DOHH2 (cell line): ENCODE data around the gene PDGFD.

ENCODE experiments used
- H3F3A ChIP-seq: fragments of 200-600 bp; sonication (generic), shearing (Covaris generic); 2 replicates; pipeline ENCODE4 v1.6.0; 2016; ENCODE audit warnings: antibody characterized with exemption, mild to moderate bottlenecking; ENCODE audit not compliant: control insufficient read depth, insufficient read depth
- H3K27ac ChIP-seq: fragments of 200-600 bp; sonication (generic); 2 replicates; pipeline ENCODE4 v1.5.1; 2014; ENCODE audit warnings: low read depth, mild to moderate bottlenecking, low read length, moderate library complexity
- H3K27me3 ChIP-seq: fragments of 200-600 bp; sonication (generic); 2 replicates; pipeline ENCODE4 v1.6.1; 2014; ENCODE audit warnings: mild to moderate bottlenecking, low read length, mixed read lengths; ENCODE audit not compliant: control insufficient read depth
- H3K36me3 ChIP-seq: fragments of 200-600 bp; sonication (generic); 2 replicates; pipeline ENCODE4 v1.6.1; 2014; ENCODE audit warnings: mild to moderate bottlenecking, low read length, moderate library complexity, mixed read lengths; ENCODE audit not compliant: control insufficient read depth
- H3K4me1 ChIP-seq: fragments of 200-600 bp; sonication (generic); 2 replicates; pipeline ENCODE4 v1.6.1; 2014; ENCODE audit warnings: mild to moderate bottlenecking, low read length, mixed read lengths; ENCODE audit not compliant: control insufficient read depth
- H3K4me2 ChIP-seq: fragments of 200-600 bp; sonication (generic); 2 replicates; pipeline ENCODE4 v1.6.0; 2014; ENCODE audit warnings: mild to moderate bottlenecking, low read length, moderate library complexity
- H3K4me3 ChIP-seq: fragments of 200-600 bp; sonication (generic); 2 replicates; pipeline ENCODE4 v1.5.1; 2014; ENCODE audit warnings: mild to moderate bottlenecking, low read length, mixed read lengths
- H3K79me2 ChIP-seq: fragments of 200-600 bp; sonication (generic); 2 replicates; pipeline ENCODE4 v1.6.1; 2014; ENCODE audit warnings: mild to moderate bottlenecking, low read length, mixed read lengths; ENCODE audit not compliant: control insufficient read depth
- H3K9me2 ChIP-seq: fragments of 200-600 bp; sonication (generic); replicated peaks from 2 replicates; pipeline ENCODE4 v1.6.1; 2014; ENCODE audit warnings: mild to moderate bottlenecking, low read length, mixed read lengths; ENCODE audit not compliant: control insufficient read depth
- H3K9me3 ChIP-seq: fragments of 200-600 bp; sonication (generic); 2 replicates; pipeline ENCODE4 v1.6.1; 2014; ENCODE audit warnings: antibody characterized with exemption, low read length, mixed read lengths; ENCODE audit not compliant: control insufficient read depth, insufficient read depth
- H4K20me1 ChIP-seq: fragments of 200-600 bp; sonication (generic); 2 replicates; pipeline ENCODE4 v1.6.0; 2014; ENCODE audit warnings: low read depth, mild to moderate bottlenecking, antibody characterized with exemption, low read length, moderate library complexity; ENCODE audit not compliant: control insufficient read depth, insufficient read depth
- CTCF ChIP-seq: fragments of 200-600 bp; sonication (generic); IDR thresholded peaks from one replicate; pipeline ENCODE4 v1.5.1; 2014; ENCODE audit warnings: antibody characterized with exemption, mild to moderate bottlenecking, low read depth, low read length; ENCODE audit not compliant: poor library complexity, severe bottlenecking
- EZH2phosphoT487 ChIP-seq: fragments of 200-600 bp; sonication (generic); IDR thresholded peaks from 2 replicates; pipeline ENCODE4 v1.6.1; 2017; ENCODE audit warnings: borderline replicate concordance, mild to moderate bottlenecking, antibody characterized with exemption, low read length, moderate library complexity, mixed read lengths

PDGFD gene

GRCh38 chr11:103890654-103891053, 273.3 kb downstream of the PDGFD start:
- H3K79me2 ChIP-seq: no peaks in the 10 kb centered on the region
- no peaks in the 10 kb centered on the region for H3K9me2 ChIP-seq
- H3K4me1 ChIP-seq: peaks cover 51% of the 10 kb centered on the region
- H3K36me3 ChIP-seq: no peaks in the 10 kb centered on the region
- H3K27me3 ChIP-seq: no peaks in the 10 kb centered on the region
- TF ChIP-seq EZH2phosphoT487 (no peak), CTCF (no peak)
- peaks cover 3% of the 10 kb centered on the region for H3F3A ChIP-seq
- no peaks in the 10 kb centered on the region for H4K20me1 ChIP-seq
- H3K9me3 ChIP-seq: no peaks in the 10 kb centered on the region
- H3K4me3 ChIP-seq: no peak overlapping the region
- H3K27ac ChIP-seq: no peak overlapping the region
- no peak overlapping the region for H3K4me2 ChIP-seq

- no peaks in the 10 kb centered on the region for H4K20me1 ChIP-seq
Measured at GRCh38 chr11:103889679-103890078, 274.3 kb downstream of the PDGFD start.

GRCh38 chr11:103888541-103888951, 275.4 kb downstream of the PDGFD start:
- Histone ChIP-seq H3F3A (peaks cover 3% of the 10 kb centered on the region), H3K4me2 (no peak overlapping the region), H3K4me1 (peaks cover 43% of the 10 kb centered on the region), H3K9me2 (no peaks in the 10 kb centered on the region), H3K79me2 (no peaks in the 10 kb centered on the region), H3K27ac (no peak overlapping the region), H3K27me3 (no peaks in the 10 kb centered on the region), H3K9me3 (no peaks in the 10 kb centered on the region), H3K36me3 (no peaks in the 10 kb centered on the region), H4K20me1 (no peaks in the 10 kb centered on the region), H3K4me3 (no peak overlapping the region)
- TF ChIP-seq CTCF (no peak), EZH2phosphoT487 (no peak)

More at GRCh38 chr11:103889679-103890078, 274.3 kb downstream of the PDGFD start:
- Histone ChIP-seq H3K4me1 (peaks cover 41% of the 10 kb centered on the region), H3K36me3 (no peaks in the 10 kb centered on the region), H3K27me3 (no peaks in the 10 kb centered on the region), H3K9me3 (no peaks in the 10 kb centered on the region), H3K4me2 (no peak overlapping the region), H3F3A (peaks cover 3% of the 10 kb centered on the region), H3K9me2 (no peaks in the 10 kb centered on the region), H3K79me2 (no peaks in the 10 kb centered on the region), H3K4me3 (no peak overlapping the region), H3K27ac (no peak overlapping the region)
- TF ChIP-seq EZH2phosphoT487 (no peak), CTCF (no peak)
